Activated T-helper 1 cell treated with anti-CD3 and anti-CD28 coated beads, Interleukin-12 subunit alpha, Interleukin-12 subunit beta, Interleukin-2, Interleukin-4 antibody, amounts not matched to agents 30 ng/mL and 10 ng/mL and 1 ng/mL, durations not matched to agents 14 hours and 24 hours and 36 hours (primary cell): ENCODE data around the gene LMO1. TPM values are rescaled to one million over a fixed set of nuclear protein-coding genes. Genes with fewer than 3 reads are reported as not detected.

Experiments used
- DNase-seq: peaks from one replicate; pipeline ENCODE4 v3.0.0; 2021; ENCODE audit warnings: low spot score
- H3K27ac Mint-ChIP-seq: one replicate; pipeline ENCODE4 v1.8.0; 2021; ENCODE audit warnings: mild to moderate bottlenecking, mixed read lengths
- H3K27me3 Mint-ChIP-seq: one replicate; pipeline ENCODE4 v1.8.0; 2022; ENCODE audit warnings: mild to moderate bottlenecking, moderate library complexity, mixed read lengths; ENCODE audit not compliant: insufficient read depth
- H3K36me3 Mint-ChIP-seq: one replicate; pipeline ENCODE4 v1.8.0; 2021; ENCODE audit warnings: low read depth, mixed read lengths
- H3K4me1 Mint-ChIP-seq: one replicate; pipeline ENCODE4 v1.8.0; 2021; ENCODE audit warnings: low read depth, mixed read lengths
- H3K4me3 Mint-ChIP-seq: one replicate; pipeline ENCODE4 v1.8.0; 2021; ENCODE audit warnings: mild to moderate bottlenecking, moderate library complexity, mixed read lengths
- H3K9me3 Mint-ChIP-seq: one replicate; pipeline ENCODE4 v1.8.0; 2021; ENCODE audit warnings: mixed read lengths
- intact Hi-C: fragments of 100-400 bp; cut with micrococcal nuclease; formaldehyde crosslinking; loops from one replicate; pipeline ENCODE4 v1.15.1; 2024
- total RNA-seq: library from RNA; stranded (reverse); gene quantifications from 2 replicates; pipeline ENCODE4 v1.2.3, GENCODE V29; 2022

The LMO1 gene
- total RNA-seq, 1 donor from 2014 or later: not detected

GRCh38 chr11:8257003-8257664, 6.5 kb downstream of the LMO1 start:
- Mint-ChIP-seq H3K4me1 (no peaks in the 10 kb centered on the region), H3K4me3 (no peak overlapping the region), H3K27ac (no peak overlapping the region), H3K36me3 (no peaks in the 10 kb centered on the region), H3K9me3 (no peaks in the 10 kb centered on the region), H3K27me3 (peaks cover 22% of the 10 kb centered on the region)
- DNase-seq: no peak
- intact Hi-C loops: no loop called here

GRCh38 chr11:8256271-8257002, 7.2 kb downstream of the LMO1 start:
- Mint-ChIP-seq H3K27ac (no peak overlapping the region), H3K9me3 (no peaks in the 10 kb centered on the region), H3K36me3 (no peaks in the 10 kb centered on the region), H3K27me3 (peaks cover 15% of the 10 kb centered on the region), H3K4me3 (no peak overlapping the region), H3K4me1 (no peaks in the 10 kb centered on the region)
- intact Hi-C loops: no loop called here
- DNase-seq: no peak

GRCh38 chr11:8253566-8253965, 10.1 kb downstream of the LMO1 start:
- H3K36me3 Mint-ChIP-seq: no peaks in the 10 kb centered on the region

GRCh38 chr11:8252946-8253345, 10.7 kb downstream of the LMO1 start:
- H3K4me3 Mint-ChIP-seq: no peak overlapping the region
- H3K27me3 Mint-ChIP-seq: peaks cover 8% of the 10 kb centered on the region
- no peaks in the 10 kb centered on the region for H3K4me1 Mint-ChIP-seq
- no peak overlapping the region for H3K27ac Mint-ChIP-seq
- DNase-seq: no peak
- no peaks in the 10 kb centered on the region for H3K36me3 Mint-ChIP-seq
- H3K9me3 Mint-ChIP-seq: no peaks in the 10 kb centered on the region
- intact Hi-C loops: no loop called here

More at GRCh38 chr11:8253566-8253965, 10.1 kb downstream of the LMO1 start:
- H3K27ac Mint-ChIP-seq: no peak overlapping the region
- no peaks in the 10 kb centered on the region for H3K9me3 Mint-ChIP-seq
- intact Hi-C loops: no loop called here
- H3K27me3 Mint-ChIP-seq: peaks cover 8% of the 10 kb centered on the region
- no peak overlapping the region for H3K4me3 Mint-ChIP-seq
- no peaks in the 10 kb centered on the region for H3K4me1 Mint-ChIP-seq
- no peak for DNase-seq

- H3K9me3 Mint-ChIP-seq: no peaks in the 10 kb centered on the region
- H3K4me3 Mint-ChIP-seq: no peak overlapping the region
- H3K27me3 Mint-ChIP-seq: peaks cover 6% of the 10 kb centered on the region
- H3K36me3 Mint-ChIP-seq: no peaks in the 10 kb centered on the region
- DNase-seq: no peak
- H3K4me1 Mint-ChIP-seq: no peaks in the 10 kb centered on the region
- intact Hi-C loops: no loop called here
- H3K27ac Mint-ChIP-seq: no peak overlapping the region
Measured at GRCh38 chr11:8252388-8252787, 11.3 kb downstream of the LMO1 start.

GRCh38 chr11:8251616-8252295, 11.9 kb downstream of the LMO1 start:
- Mint-ChIP-seq H3K36me3 (no peaks in the 10 kb centered on the region), H3K4me1 (no peaks in the 10 kb centered on the region), H3K27me3 (peaks cover 7% of the 10 kb centered on the region), H3K9me3 (no peaks in the 10 kb centered on the region), H3K27ac (no peak overlapping the region), H3K4me3 (no peak overlapping the region)
- intact Hi-C loops: no loop called here
- no peak for DNase-seq

- Mint-ChIP-seq H3K4me3 (no peak overlapping the region), H3K36me3 (no peaks in the 10 kb centered on the region), H3K4me1 (no peaks in the 10 kb centered on the region), H3K9me3 (no peaks in the 10 kb centered on the region), H3K27me3 (peaks cover 9% of the 10 kb centered on the region), H3K27ac (no peak overlapping the region)
- DNase-seq: no peak
- intact Hi-C loops: no loop called here
Measured at GRCh38 chr11:8250981-8251615, 12.6 kb downstream of the LMO1 start.

- Mint-ChIP-seq H3K4me3 (no peak overlapping the region), H3K27me3 (peaks cover 14% of the 10 kb centered on the region), H3K27ac (no peak overlapping the region), H3K4me1 (no peaks in the 10 kb centered on the region), H3K36me3 (no peaks in the 10 kb centered on the region), H3K9me3 (no peaks in the 10 kb centered on the region)
- DNase-seq: no peak
- intact Hi-C loops: no loop called here
Measured at GRCh38 chr11:8250434-8250833, 13.2 kb downstream of the LMO1 start.

- H3K36me3 Mint-ChIP-seq: no peaks in the 10 kb centered on the region
- intact Hi-C loops: no loop called here
- no peak for DNase-seq
- no peak overlapping the region for H3K27ac Mint-ChIP-seq
- no peak overlapping the region for H3K4me3 Mint-ChIP-seq
- H3K27me3 Mint-ChIP-seq: peaks cover 14% of the 10 kb centered on the region
- no peaks in the 10 kb centered on the region for H3K4me1 Mint-ChIP-seq
- no peaks in the 10 kb centered on the region for H3K9me3 Mint-ChIP-seq
Measured at GRCh38 chr11:8249482-8249881, 14.2 kb downstream of the LMO1 start.

GRCh38 chr11:8248786-8249185, 14.9 kb downstream of the LMO1 start:
- H3K4me3 Mint-ChIP-seq: no peak overlapping the region
- H3K27ac Mint-ChIP-seq: no peak overlapping the region
- H3K4me1 Mint-ChIP-seq: no peaks in the 10 kb centered on the region
- H3K36me3 Mint-ChIP-seq: no peaks in the 10 kb centered on the region
- peaks cover 18% of the 10 kb centered on the region for H3K27me3 Mint-ChIP-seq
- intact Hi-C loops: no loop called here
- no peaks in the 10 kb centered on the region for H3K9me3 Mint-ChIP-seq
- no peak for DNase-seq

- no peaks in the 10 kb centered on the region for H3K36me3 Mint-ChIP-seq
- no peak overlapping the region for H3K27ac Mint-ChIP-seq
- no peak for DNase-seq
- H3K9me3 Mint-ChIP-seq: no peaks in the 10 kb centered on the region
- intact Hi-C loops: loop anchor here (1.0 kb wide), 1 partner anchor 16 kb away; the partner anchor contains the start of gene LMO1
- H3K4me1 Mint-ChIP-seq: no peaks in the 10 kb centered on the region
- no peak overlapping the region for H3K4me3 Mint-ChIP-seq
- peaks cover 18% of the 10 kb centered on the region for H3K27me3 Mint-ChIP-seq
Measured at GRCh38 chr11:8247312-8247711, 16.4 kb downstream of the LMO1 start.

- Mint-ChIP-seq H3K4me1 (no peaks in the 10 kb centered on the region), H3K36me3 (no peaks in the 10 kb centered on the region), H3K9me3 (no peaks in the 10 kb centered on the region), H3K4me3 (no peak overlapping the region), H3K27me3 (peaks cover 14% of the 10 kb centered on the region), H3K27ac (no peak overlapping the region)
- intact Hi-C loops: no loop called here
- DNase-seq: no peak
Measured at GRCh38 chr11:8243458-8243857, 20.2 kb downstream of the LMO1 start.
